ENCODE measurements around the gene TGFBR2. TPM values are rescaled to one million over a fixed set of nuclear protein-coding genes. Genes with fewer than 3 reads are reported as not detected.
A peak's percentile ranks its signal among the peaks of the same experiment; 100 is the strongest.

TGFBR2 gene
- polyA plus RNA-seq, 1 of the 3 experiments (the other 2 are of a cell fraction) = 48.3 TPM

DNA sequence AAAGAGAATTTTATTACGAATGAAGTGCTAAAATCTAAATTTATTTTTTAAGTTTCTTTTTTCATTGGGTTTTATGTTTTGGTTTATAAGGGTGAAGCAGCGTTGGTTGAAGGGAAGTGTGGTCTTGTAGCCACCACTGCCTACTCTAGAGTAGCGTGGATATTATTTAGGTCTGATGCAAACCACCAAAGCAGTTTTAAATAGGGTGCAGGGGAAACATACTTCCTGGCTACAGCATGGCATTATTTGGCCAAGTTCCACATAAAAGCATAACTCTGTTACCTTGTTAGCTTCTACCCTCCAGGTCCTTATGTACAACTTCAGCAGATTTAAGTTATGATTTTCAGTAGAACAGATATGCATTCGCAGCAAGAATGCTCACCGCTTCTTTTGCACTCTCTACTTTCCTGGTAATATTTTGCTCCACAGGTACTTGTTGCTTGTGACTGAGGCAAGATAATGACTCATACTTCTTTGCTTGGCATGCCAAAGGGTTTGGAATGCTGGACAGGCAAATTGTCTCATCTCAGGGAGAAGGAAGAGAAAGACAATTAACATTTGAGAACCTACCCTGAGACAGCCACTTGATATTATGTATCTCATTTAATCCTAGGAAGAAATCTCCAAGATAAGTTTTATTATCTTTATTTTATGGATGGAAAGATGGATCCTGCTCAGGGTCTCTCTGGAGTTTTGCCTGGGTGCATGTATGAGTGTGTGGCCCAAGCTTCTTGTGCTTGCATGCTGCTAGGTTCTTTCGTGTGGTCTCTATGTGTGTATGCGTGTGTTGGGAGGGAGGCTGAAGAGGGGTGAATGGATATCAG is 5.4 kb downstream of the TGFBR2 start:
- no peaks in the 10 kb centered on the region for H3K27me3 ChIP-seq (ENCODE audit: insufficient read depth)
- no peak for DNase-seq
- peaks cover 100% of the 10 kb centered on the region for H3K79me2 ChIP-seq (ENCODE audit: insufficient read depth)
- H3K27ac ChIP-seq (ENCODE audit: low read depth in 2 of 2, low read length in 1 of 2) = peak overlapping the region in 1 of 2 experiments; percentile 48; a peak in 1 of 4 replicates
- H3K4me3 ChIP-seq (ENCODE audit: low read depth in 2 of 2, low read length in 1 of 2) = peak overlapping the region in 1 of 2 experiments; percentile 25; a peak in 1 of 4 replicates
- H3K9me3 ChIP-seq = no peaks in the 10 kb centered on the region
- H3F3A ChIP-seq (replicated peaks; ENCODE audit: insufficient read depth) = peaks cover 33% of the 10 kb centered on the region
- TF ChIP-seq JUND (IDR thresholded peaks at IDR 0.05) = peak; percentile 84
- peak; percentile 57 for TF ChIP-seq NFIC (IDR thresholded peaks at IDR 0.05; ENCODE audit: borderline replicate concordance)
- TF ChIP-seq TEAD4 (IDR thresholded peaks at IDR 0.05; ENCODE audit: borderline replicate concordance, insufficient read depth) = no peak
- TF ChIP-seq EZH2phosphoT487 (IDR thresholded peaks at IDR 0.05; ENCODE audit: borderline replicate concordance, low read depth) = no peak
- TF ChIP-seq, protein P1, sequence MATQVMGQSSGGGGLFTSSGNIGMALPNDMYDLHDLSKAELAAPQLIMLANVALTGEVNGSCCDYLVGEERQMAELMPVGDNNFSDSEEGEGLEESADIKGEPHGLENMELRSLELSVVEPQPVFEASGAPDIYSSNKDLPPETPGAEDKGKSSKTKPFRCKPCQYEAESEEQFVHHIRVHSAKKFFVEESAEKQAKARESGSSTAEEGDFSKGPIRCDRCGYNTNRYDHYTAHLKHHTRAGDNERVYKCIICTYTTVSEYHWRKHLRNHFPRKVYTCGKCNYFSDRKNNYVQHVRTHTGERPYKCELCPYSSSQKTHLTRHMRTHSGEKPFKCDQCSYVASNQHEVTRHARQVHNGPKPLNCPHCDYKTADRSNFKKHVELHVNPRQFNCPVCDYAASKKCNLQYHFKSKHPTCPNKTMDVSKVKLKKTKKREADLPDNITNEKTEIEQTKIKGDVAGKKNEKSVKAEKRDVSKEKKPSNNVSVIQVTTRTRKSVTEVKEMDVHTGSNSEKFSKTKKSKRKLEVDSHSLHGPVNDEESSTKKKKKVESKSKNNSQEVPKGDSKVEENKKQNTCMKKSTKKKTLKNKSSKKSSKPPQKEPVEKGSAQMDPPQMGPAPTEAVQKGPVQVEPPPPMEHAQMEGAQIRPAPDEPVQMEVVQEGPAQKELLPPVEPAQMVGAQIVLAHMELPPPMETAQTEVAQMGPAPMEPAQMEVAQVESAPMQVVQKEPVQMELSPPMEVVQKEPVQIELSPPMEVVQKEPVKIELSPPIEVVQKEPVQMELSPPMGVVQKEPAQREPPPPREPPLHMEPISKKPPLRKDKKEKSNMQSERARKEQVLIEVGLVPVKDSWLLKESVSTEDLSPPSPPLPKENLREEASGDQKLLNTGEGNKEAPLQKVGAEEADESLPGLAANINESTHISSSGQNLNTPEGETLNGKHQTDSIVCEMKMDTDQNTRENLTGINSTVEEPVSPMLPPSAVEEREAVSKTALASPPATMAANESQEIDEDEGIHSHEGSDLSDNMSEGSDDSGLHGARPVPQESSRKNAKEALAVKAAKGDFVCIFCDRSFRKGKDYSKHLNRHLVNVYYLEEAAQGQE (IDR thresholded peaks at IDR 0.05; ENCODE audit: low read depth, low read length) = 0 out of 2 replicates have a peak, but pooled peaks have one; percentile 46
- peak; percentile 90 for TF ChIP-seq FOSL2 (IDR thresholded peaks at IDR 0.05; ENCODE audit: borderline replicate concordance, low read depth)
- TF ChIP-seq, protein P2, sequence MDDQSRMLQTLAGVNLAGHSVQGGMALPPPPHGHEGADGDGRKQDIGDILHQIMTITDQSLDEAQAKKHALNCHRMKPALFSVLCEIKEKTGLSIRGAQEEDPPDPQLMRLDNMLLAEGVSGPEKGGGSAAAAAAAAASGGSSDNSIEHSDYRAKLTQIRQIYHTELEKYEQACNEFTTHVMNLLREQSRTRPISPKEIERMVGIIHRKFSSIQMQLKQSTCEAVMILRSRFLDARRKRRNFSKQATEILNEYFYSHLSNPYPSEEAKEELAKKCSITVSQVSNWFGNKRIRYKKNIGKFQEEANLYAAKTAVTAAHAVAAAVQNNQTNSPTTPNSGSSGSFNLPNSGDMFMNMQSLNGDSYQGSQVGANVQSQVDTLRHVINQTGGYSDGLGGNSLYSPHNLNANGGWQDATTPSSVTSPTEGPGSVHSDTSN (IDR thresholded peaks at IDR 0.05) = peak; percentile 42; the same call in 1 of the 2 replicates
- no peak for TF ChIP-seq SMC3 (IDR thresholded peaks at IDR 0.05; ENCODE audit: low read depth, low read length)
- TF ChIP-seq TCF12 (IDR thresholded peaks at IDR 0.05) = peak; percentile 47; the same call in 1 of the 2 replicates
- peaks cover 0 to 17% of the 10 kb centered on the region in 2 experiments for H3K36me3 ChIP-seq (replicated peaks in 1 of 2; ENCODE audit: control insufficient read depth in 1 of 2, insufficient read depth in 2 of 2, low read length in 1 of 2)
- ChIA-PET POLR2A (no interaction called here), CTCF (interaction anchor here (1.1 kb wide), 1 partner anchor 13 kb away, joined by 3 read pairs; no protein-coding TSS in a partner anchor)
- H3K4me1 ChIP-seq (ENCODE audit: control insufficient read depth in 1 of 2, insufficient read depth in 2 of 2, low read depth in 1 of 2, low read length in 1 of 2) = peaks cover 4 to 66% of the 10 kb centered on the region in 2 experiments
- H3K9me2 ChIP-seq = no peaks in the 10 kb centered on the region
- no peak overlapping the region for H2AFZ ChIP-seq (ENCODE audit: low read depth)
- 0 out of 2 replicates have a peak overlapping the region, but pooled peaks have one; percentile 12 for H3K9ac ChIP-seq
- 78% methylated on average over 7 of the region's 7 CpGs for WGBS (ENCODE audit: low lambda C conversion rate)
- peaks cover 50% of the 10 kb centered on the region for H4K20me1 ChIP-seq (ENCODE audit: insufficient read depth)
- peak overlapping the region; percentile 71 for H3K4me2 ChIP-seq
